ENCODE data around the gene BFSP2. TPM values are rescaled to one million over a fixed set of nuclear protein-coding genes. Genes with fewer than 3 reads are reported as not detected.

Gene BFSP2
- total and polyA plus RNA-seq, 2 of the 4 experiments (the other 2 are of a cell fraction): not detected

DNA sequence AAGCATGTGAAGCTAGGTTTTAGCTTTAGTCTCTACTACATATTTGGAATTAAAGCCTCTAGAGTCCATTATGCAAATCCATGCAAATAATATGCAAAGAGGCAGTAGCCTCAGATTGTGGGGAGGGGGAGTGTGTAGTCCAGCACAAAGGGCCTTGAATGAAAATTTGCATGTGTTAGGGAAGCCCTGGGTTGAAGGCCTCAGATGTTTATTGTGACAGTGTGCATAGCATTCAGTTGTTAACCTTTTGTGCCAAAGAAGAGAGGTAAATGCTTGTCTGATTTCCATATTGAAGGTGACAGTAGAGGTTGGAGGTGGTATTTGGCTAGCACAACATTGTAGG lies 24.5 kb upstream of the BFSP2 start:
- no peak overlapping the region for H3K14ac ChIP-seq (replicated peaks; ENCODE audit: low read depth, low read length)
- CTCF ChIA-PET: interaction anchor here (1.1 to 3.3 kb wide), 3 partner anchors 26 to 334 kb away, joined by 3 to 23 read pairs (median 3); no protein-coding TSS in a partner anchor
- H2AFZ ChIP-seq (replicated peaks; ENCODE audit: low read length, poor library complexity): no peak overlapping the region
- no peak overlapping the region for H3K4me3 ChIP-seq (ENCODE audit: insufficient read depth, low read depth, low read length)
- intact Hi-C loops (cut with micrococcal nuclease): no loop called here
- H2BK15ac ChIP-seq (ENCODE audit: low read depth, low read length): no peak overlapping the region
- no peak overlapping the region for H2BK5ac ChIP-seq (ENCODE audit: low read depth, low read length, poor library complexity, severe bottlenecking)
- H3K9ac ChIP-seq (ENCODE audit: low read depth, low read length): no peak overlapping the region
- H3K23ac ChIP-seq (ENCODE audit: low read depth, low read length): no peak overlapping the region
- H3K9me1 ChIP-seq (ENCODE audit: insufficient read depth, low read length): no peaks in the 10 kb centered on the region
- no peak overlapping the region for H4K5ac ChIP-seq (ENCODE audit: low read depth, low read length)
- no peaks in the 10 kb centered on the region for H3K27me3 ChIP-seq (ENCODE audit: control insufficient read depth, insufficient read depth, low read length)
- H2AK5ac ChIP-seq (ENCODE audit: low read depth, low read length): no peak overlapping the region
- H3K4ac ChIP-seq (ENCODE audit: low read depth, low read length): no peak overlapping the region
- TF ChIP-seq POLR2A (IDR thresholded peaks at IDR 0.05; ENCODE audit: low read depth, low read length): no peak
- H2BK20ac ChIP-seq (ENCODE audit: low read depth, low read length): no peak overlapping the region
- in situ Hi-C loops (cut with MboI; ENCODE audit: low sequenced_read_pairs): no loop called here
- dilution Hi-C loops (cut with HindIII; ENCODE audit: low sequenced_read_pairs, unreplicated experiment): no loop called here
- H3K36me3 ChIP-seq (ENCODE audit: control insufficient read depth, insufficient read depth, low read length): no peaks in the 10 kb centered on the region
- H3K9me3 ChIP-seq (ENCODE audit: control insufficient read depth, insufficient read depth, low read length): no peaks in the 10 kb centered on the region
- H3K79me1 ChIP-seq (ENCODE audit: low read depth in 1 of 2, low read length in 2 of 2): peaks cover 0 to 3% of the 10 kb centered on the region in 2 experiments; a peak in 1 of 4 replicates
- no peak overlapping the region for H3K56ac ChIP-seq (ENCODE audit: extremely low read depth, insufficient read depth, low read length)
- H3K27ac ChIP-seq (ENCODE audit: insufficient read depth, low read length): no peak overlapping the region
- no peak overlapping the region for H3K4me2 ChIP-seq (ENCODE audit: low read depth, low read length)
- no TSS peak for BruUV-seq (replicated peaks)
- ATAC-seq (ENCODE audit: low read depth) (no peak), DNase-seq (no peak)
- H4K91ac ChIP-seq (ENCODE audit: insufficient read depth, low read depth, low read length): no peak overlapping the region
- H3K18ac ChIP-seq (ENCODE audit: low read depth, low read length): no peak overlapping the region
- no peak overlapping the region for H2AK9ac ChIP-seq (replicated peaks; ENCODE audit: low read depth, low read length, poor library complexity)
- H2BK120ac ChIP-seq (ENCODE audit: low read depth, low read length): no peak overlapping the region
- H4K8ac ChIP-seq (ENCODE audit: low read depth in 2 of 2, low read length in 2 of 2): no peak overlapping the region
- POLR2A ChIA-PET (ENCODE audit: unreplicated experiment): no interaction called here
- no peaks in the 10 kb centered on the region for H4K20me1 ChIP-seq (ENCODE audit: insufficient read depth, low read length)
- H3K4me1 ChIP-seq (ENCODE audit: control insufficient read depth, insufficient read depth, low read length): no peaks in the 10 kb centered on the region
